HG03025 (cell line): ENCODE measurements around the gene PTPRK.

Experiments
- ATAC-seq: cut with Tn5 transposase; IDR thresholded peaks from one replicate; pipeline ENCODE4 v1.9.1; 2021; ENCODE audit warnings: mild to moderate bottlenecking, moderate library complexity; ENCODE audit not compliant: unreplicated experiment, low FRiP score

The PTPRK gene

GRCh38 chr6:128208851-128209580, 311.4 kb downstream of the PTPRK start:
- ATAC-seq = no peak

- no peak for ATAC-seq
These were observed 312.3 kb downstream of the PTPRK start for GRCh38 chr6:128208078-128208477.

- ATAC-seq = no peak
These were observed 313.6 kb downstream of the PTPRK start for GRCh38 chr6:128206610-128207426.

- no peak for ATAC-seq
These were observed 315.8 kb downstream of the PTPRK start for GRCh38 chr6:128204616-128205015.

- no peak for ATAC-seq
These were observed 318.1 kb downstream of the PTPRK start for GRCh38 chr6:128202169-128202765.

- no peak for ATAC-seq
These were observed 319.6 kb downstream of the PTPRK start for GRCh38 chr6:128200789-128201188.

- no peak for ATAC-seq
These were observed 320.9 kb downstream of the PTPRK start for GRCh38 chr6:128199461-128199860.

- ATAC-seq = no peak
These were observed 327.4 kb downstream of the PTPRK start for GRCh38 chr6:128192972-128193371.

GRCh38 chr6:128188678-128189077, 331.7 kb downstream of the PTPRK start:
- ATAC-seq = no peak

- no peak for ATAC-seq
These were observed 333.7 kb downstream of the PTPRK start for GRCh38 chr6:128186729-128187128.

- no peak for ATAC-seq
These were observed 340.4 kb downstream of the PTPRK start for GRCh38 chr6:128179876-128180438.

- ATAC-seq = no peak
These were observed 345.7 kb downstream of the PTPRK start for GRCh38 chr6:128174724-128175123.

GRCh38 chr6:128172752-128173682, 347.4 kb downstream of the PTPRK start:
- no peak for ATAC-seq

- no peak for ATAC-seq
These were observed 348.3 kb downstream of the PTPRK start for GRCh38 chr6:128172081-128172480.

- ATAC-seq = no peak
These were observed 349.2 kb downstream of the PTPRK start for GRCh38 chr6:128171182-128171581.

- no peak for ATAC-seq
These were observed 352.2 kb downstream of the PTPRK start for GRCh38 chr6:128168244-128168643.

GRCh38 chr6:128167552-128167951, 352.8 kb downstream of the PTPRK start:
- no peak for ATAC-seq

GRCh38 chr6:128164254-128164653, 356.1 kb downstream of the PTPRK start:
- no peak for ATAC-seq

GRCh38 chr6:128162423-128162822, 358.0 kb downstream of the PTPRK start:
- no peak for ATAC-seq

GRCh38 chr6:128161839-128162238, 358.6 kb downstream of the PTPRK start:
- ATAC-seq = no peak
